Liver (tissue), 9 donors: ENCODE data around the gene NSF. TPM values are rescaled to one million over a fixed set of nuclear protein-coding genes. Genes with fewer than 3 reads are reported as not detected.

Experiments
- DNase-seq: peaks from one replicate; pipeline ENCODE4 v3.0.0-alpha.2; 2017; ENCODE audit warnings: low spot score
- H3K27ac ChIP-seq, 2 donors: one replicate each; pipeline ENCODE4 v1.7.0; 2013; ENCODE audit warnings: inconsistent platforms in 2 of 2, low read length in 2 of 2, control low read depth in 1 of 2, low read depth in 1 of 2, mild to moderate bottlenecking in 1 of 2
- H3K27me3 ChIP-seq, 4 donors: one replicate each; pipeline versions ENCODE4 v1.6.1 to v1.7.0; 2013; ENCODE audit warnings: low read length in 3 of 4, inconsistent platforms in 1 of 4, mild to moderate bottlenecking in 1 of 4, moderate library complexity in 1 of 4; ENCODE audit not compliant: control insufficient read depth in 4 of 4, insufficient read depth in 4 of 4
- H3K36me3 ChIP-seq, 4 donors: one replicate each; pipeline versions ENCODE4 v1.6.1 to v1.7.0; 2013; ENCODE audit warnings: low read length in 3 of 4, mild to moderate bottlenecking in 3 of 4, low read depth in 1 of 4, moderate library complexity in 1 of 4; ENCODE audit not compliant: control insufficient read depth in 4 of 4, insufficient read depth in 3 of 4
- H3K4me1 ChIP-seq, 4 donors: one replicate each; pipeline versions ENCODE4 v1.6.1 to v1.7.0; 2013; ENCODE audit warnings: low read length in 3 of 4, mild to moderate bottlenecking in 3 of 4, moderate library complexity in 1 of 4; ENCODE audit not compliant: control insufficient read depth in 4 of 4, insufficient read depth in 4 of 4
- H3K4me3 ChIP-seq, 3 donors: one replicate each; pipeline versions ENCODE4 v1.6.1 to v1.7.0; 2013; ENCODE audit warnings: low read length in 3 of 3, control low read depth in 1 of 3, low read depth in 1 of 3, mild to moderate bottlenecking in 1 of 3
- H3K9ac ChIP-seq, 2 donors: one replicate each; pipeline ENCODE4 v1.7.0; 2013; ENCODE audit warnings: low read length in 2 of 2, mild to moderate bottlenecking in 2 of 2, moderate library complexity in 2 of 2, control low read depth in 1 of 2, low read depth in 1 of 2
- H3K9me3 ChIP-seq, 4 donors: one replicate each; pipeline versions ENCODE4 v1.6.1 to v1.7.0; 2013; ENCODE audit warnings: low read length in 3 of 4; ENCODE audit not compliant: control insufficient read depth in 4 of 4
- ATF3 ChIP-seq: IDR thresholded peaks from 2 replicates; pipeline ENCODE4 v1.6.1; 2016; ENCODE audit warnings: antibody characterized with exemption
- EGR1 ChIP-seq, 2 donors: IDR thresholded peaks; 2 replicates each; pipeline ENCODE4 v1.6.1; 2016 to 2018; ENCODE audit warnings: antibody characterized with exemption in 2 of 2, low read depth in 2 of 2
- FOXA1 ChIP-seq: IDR thresholded peaks from 2 replicates; pipeline ENCODE4 v1.6.1; 2016; ENCODE audit warnings: antibody characterized with exemption
- FOXA2 ChIP-seq: IDR thresholded peaks from 2 replicates; pipeline ENCODE4 v1.6.1; 2016; ENCODE audit warnings: antibody characterized with exemption
- GABPA ChIP-seq, 2 donors: IDR thresholded peaks in 1 of 2; conservative IDR thresholded peaks in 1 of 2; 2 replicates each; pipeline ENCODE4 v1.6.1; 2016; ENCODE audit warnings: antibody characterized with exemption in 2 of 2, mild to moderate bottlenecking in 1 of 2, moderate library complexity in 1 of 2
- HNF4A ChIP-seq, 2 donors: conservative IDR thresholded peaks; 2 replicates each; pipeline ENCODE4 v1.6.1; 2016; ENCODE audit warnings: antibody characterized with exemption in 2 of 2, mild to moderate bottlenecking in 2 of 2
- HNF4G ChIP-seq: IDR thresholded peaks from 2 replicates; pipeline ENCODE4 v1.6.1; 2016; ENCODE audit warnings: antibody characterized with exemption
- JUND ChIP-seq, 2 donors: IDR thresholded peaks; 2 replicates each; pipeline ENCODE4 v1.6.1; 2016; ENCODE audit warnings: antibody characterized with exemption in 2 of 2
- MAX ChIP-seq: IDR thresholded peaks from 2 replicates; pipeline ENCODE4 v1.6.1; 2016; ENCODE audit warnings: antibody characterized with exemption
- RAD21 ChIP-seq, 2 donors: IDR thresholded peaks; 2 replicates each; pipeline ENCODE4 v1.6.1; 2016; ENCODE audit warnings: antibody characterized with exemption in 2 of 2, mild to moderate bottlenecking in 2 of 2
- REST ChIP-seq: IDR thresholded peaks from 2 replicates; pipeline ENCODE4 v1.6.1; 2016; ENCODE audit warnings: antibody characterized with exemption, mild to moderate bottlenecking
- RXRA ChIP-seq, 2 donors: IDR thresholded peaks; 2 replicates each; pipeline ENCODE4 v1.6.1; 2017 to 2018; ENCODE audit warnings: antibody characterized with exemption in 2 of 2, mild to moderate bottlenecking in 1 of 2
- SP1 ChIP-seq: IDR thresholded peaks from 2 replicates; pipeline ENCODE4 v1.6.1; 2018; ENCODE audit warnings: antibody characterized with exemption, mild to moderate bottlenecking
- TAF1 ChIP-seq: conservative IDR thresholded peaks from 2 replicates; pipeline ENCODE4 v1.6.1; 2016; ENCODE audit warnings: antibody characterized with exemption, mild to moderate bottlenecking
- YY1 ChIP-seq: IDR thresholded peaks from 2 replicates; pipeline ENCODE4 v1.6.1; 2016; ENCODE audit warnings: antibody characterized with exemption, mild to moderate bottlenecking
- ZBTB33 ChIP-seq: IDR thresholded peaks from 2 replicates; pipeline ENCODE4 v1.6.1; 2016; ENCODE audit warnings: antibody characterized with exemption
- WGBS: extraction: QIAGEN DNeasy Blood & Tissue Kit; methylation state at CpG from one replicate; pipeline ENCODE4 v1.1.7; 2013; 5-methylcytosine and 5-hydroxymethylcytosine counted together
- polyA plus RNA-seq, 2 donors: library from polyadenylated mRNA; stranded (reverse) in 1 of 2; unstranded in 1 of 2; fragments of 200-250 nt in 1 of 2; fragments of >200 nt in 1 of 2; fragmentation: Nextera tagmentation in 1 of 2; extraction: Ambion mirVana in 1 of 2; gene quantifications; one replicate each; pipeline versions ENCODE4 v1.2.1 to v1.2.3, GENCODE V29; 2013 to 2015
- total RNA-seq, 2 donors: library from RNA; depleted of rRNA; stranded (reverse); fragments of >200 nt; gene quantifications; one replicate each; pipeline ENCODE4 v1.2.3, GENCODE V29; 2014
- donor health status: healthy.
- donor health status: healthy.
- donor health status: healthy.
- donor health status: healthy.
- donor health status: healthy.

Gene NSF
- total and polyA plus RNA-seq, 4 donors: 7.5 to 24.0 (median 15.4) TPM

DNA sequence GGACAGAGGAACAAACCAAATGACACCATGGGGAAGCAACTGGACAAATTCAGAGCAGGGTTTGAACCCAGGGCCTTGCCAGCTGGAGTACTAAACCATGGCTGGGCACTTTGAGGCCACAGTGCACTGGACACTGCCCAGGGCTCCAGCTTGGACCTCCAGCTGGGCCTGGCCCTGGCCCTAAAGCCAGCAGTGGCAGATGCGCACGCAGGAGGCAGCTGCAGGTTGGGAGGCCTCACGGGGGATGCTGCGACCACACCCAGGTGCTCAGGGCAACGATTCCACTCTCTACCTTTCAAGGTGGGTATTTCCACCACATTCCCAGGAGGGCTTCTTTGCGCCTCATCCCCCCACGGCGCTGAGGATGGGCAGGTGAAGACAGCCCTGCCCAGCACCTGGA lies 199.1 kb downstream of the NSF start:
- H3K4me3 ChIP-seq: no peak overlapping the region
- no peak overlapping the region for H3K9ac ChIP-seq
- no peaks in the 10 kb centered on the region for H3K36me3 ChIP-seq
- TF ChIP-seq RXRA (IDR thresholded peaks at IDR 0.05) (no peak), RAD21 (IDR thresholded peaks at IDR 0.05) (no peak), MAX (no peak), GABPA (IDR thresholded peaks at IDR 0.05 in 1 of 2, conservative IDR thresholded peaks at IDR 0.05 in 1 of 2) (no peak), ATF3 (no peak), ZBTB33 (no peak), JUND (IDR thresholded peaks at IDR 0.05) (no peak), EGR1 (IDR thresholded peaks at IDR 0.05; ENCODE audit: low read depth in 2 of 2) (no peak), HNF4A (conservative IDR thresholded peaks at IDR 0.05) (no peak), REST (no peak), FOXA1 (no peak), YY1 (no peak), HNF4G (no peak), SP1 (no peak), FOXA2 (no peak)
- no peak overlapping the region for H3K27ac ChIP-seq
- WGBS: 93% methylated on average over 8 of the region's 8 CpGs
- H3K9me3 ChIP-seq: peaks cover 0 to 5% (median 2%) of the 10 kb centered on the region in 4 donors
- no peaks in the 10 kb centered on the region for H3K4me1 ChIP-seq
- H3K27me3 ChIP-seq: peaks cover 0 to 4% (median 0%) of the 10 kb centered on the region in 4 donors
- DNase-seq: no peak

- Histone ChIP-seq H3K9ac (no peak overlapping the region), H3K4me1 (no peaks in the 10 kb centered on the region), H3K27me3 (peaks cover 0 to 4% (median 2%) of the 10 kb centered on the region in 4 donors), H3K9me3 (peaks cover 0 to 5% (median 2%) of the 10 kb centered on the region in 4 donors), H3K36me3 (no peaks in the 10 kb centered on the region), H3K4me3 (no peak overlapping the region), H3K27ac (no peak overlapping the region)
- TF ChIP-seq RXRA (IDR thresholded peaks at IDR 0.05) (no peak), FOXA1 (no peak), TAF1 (no peak), FOXA2 (no peak)
- WGBS: 68% methylated on average over 3 of the region's 3 CpGs
- no peak for DNase-seq
Observed at GRCh38 chr17:46790216-46790615, 199.7 kb downstream of the NSF start.
